Osteocyte (in vitro differentiated cells): ENCODE measurements around the gene ATP11C. TPM values are rescaled to one million over a fixed set of nuclear protein-coding genes. Genes with fewer than 3 reads are reported as not detected.

Source experiments
- DNase-seq: peaks from one replicate; pipeline ENCODE4 v3.0.0; 2021; ENCODE audit warnings: mixed read lengths; ENCODE audit not compliant: unreplicated experiment; ENCODE audit errors: extremely low spot score
- H3K27ac Mint-ChIP-seq: one replicate; pipeline ENCODE4 v1.8.0; 2021; ENCODE audit warnings: mild to moderate bottlenecking, mixed read lengths; ENCODE audit not compliant: unreplicated experiment
- H3K27me3 Mint-ChIP-seq: one replicate; pipeline ENCODE4 v1.8.0; 2021; ENCODE audit warnings: mixed read lengths; ENCODE audit not compliant: unreplicated experiment
- H3K36me3 Mint-ChIP-seq: one replicate; pipeline ENCODE4 v1.8.0; 2021; ENCODE audit warnings: mixed read lengths; ENCODE audit not compliant: unreplicated experiment
- H3K4me1 Mint-ChIP-seq: one replicate; pipeline ENCODE4 v1.8.0; 2021; ENCODE audit warnings: mixed read lengths; ENCODE audit not compliant: unreplicated experiment
- H3K4me3 Mint-ChIP-seq: one replicate; pipeline ENCODE4 v1.8.0; 2021; ENCODE audit warnings: mild to moderate bottlenecking, moderate library complexity, mixed read lengths; ENCODE audit not compliant: unreplicated experiment
- H3K9me3 Mint-ChIP-seq: one replicate; pipeline ENCODE4 v1.8.0; 2021; ENCODE audit warnings: mixed read lengths; ENCODE audit not compliant: unreplicated experiment
- total RNA-seq: library from RNA; stranded (reverse); gene quantifications from 2 replicates; pipeline ENCODE4 v1.2.1, GENCODE V29; 2021
- TF ChIP-seq, protein P1 (sequence below): fragments of 200-600 bp; sonication (generic); IDR thresholded peaks from 2 replicates; pipeline ENCODE4 v1.5.0; 2021; ENCODE audit warnings: antibody characterized with exemption, mild to moderate bottlenecking, moderate library complexity

Gene ATP11C
- total RNA-seq, 1 donor from 2014 or later, result 24.1 TPM

DNA sequence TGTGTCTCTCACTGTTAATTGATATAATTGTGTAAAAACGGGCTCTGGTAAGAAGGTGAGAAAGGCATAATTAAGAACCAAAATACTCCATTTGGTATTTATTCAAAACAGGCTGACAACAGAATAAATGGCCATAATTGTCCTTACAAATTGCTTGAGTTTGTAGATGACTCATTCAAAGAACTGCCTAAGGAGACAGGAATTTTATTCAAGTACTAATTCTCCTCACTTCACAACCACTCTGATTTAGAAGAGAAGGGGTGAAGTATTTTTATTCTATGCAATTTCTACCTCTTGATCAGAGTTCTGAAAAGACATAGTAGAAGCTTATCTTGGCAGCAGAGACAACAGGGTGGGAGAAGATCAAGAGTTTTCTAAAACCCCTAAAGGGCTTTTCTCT is 43.1 kb downstream of the ATP11C start:
- H3K27ac Mint-ChIP-seq, result no peak overlapping the region

DNA sequence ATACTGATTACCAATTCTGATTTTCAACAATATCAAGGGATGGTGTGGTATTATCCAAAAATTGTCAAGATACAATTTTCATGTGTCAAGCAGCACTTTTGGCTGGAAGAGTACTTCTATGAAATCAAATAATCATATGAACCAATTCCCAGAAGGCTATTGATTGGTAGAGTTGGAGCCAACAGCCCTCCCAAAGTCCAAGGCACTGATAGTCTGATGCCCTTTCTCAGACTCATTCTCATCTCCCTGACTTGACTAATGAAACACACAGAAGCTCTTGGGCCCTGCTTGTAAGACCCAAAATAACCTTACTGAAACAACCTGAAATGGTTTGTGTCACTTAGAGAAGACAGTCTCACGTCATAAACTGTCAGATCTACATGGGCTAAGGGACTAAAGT is 48.9 kb downstream of the ATP11C start:
- DNase-seq, result no peak
- H3K27me3 Mint-ChIP-seq, result no peaks in the 10 kb centered on the region
- H3K9me3 Mint-ChIP-seq, result peaks cover 10% of the 10 kb centered on the region
- H3K36me3 Mint-ChIP-seq, result peaks cover 2% of the 10 kb centered on the region
- TF ChIP-seq, protein P1, sequence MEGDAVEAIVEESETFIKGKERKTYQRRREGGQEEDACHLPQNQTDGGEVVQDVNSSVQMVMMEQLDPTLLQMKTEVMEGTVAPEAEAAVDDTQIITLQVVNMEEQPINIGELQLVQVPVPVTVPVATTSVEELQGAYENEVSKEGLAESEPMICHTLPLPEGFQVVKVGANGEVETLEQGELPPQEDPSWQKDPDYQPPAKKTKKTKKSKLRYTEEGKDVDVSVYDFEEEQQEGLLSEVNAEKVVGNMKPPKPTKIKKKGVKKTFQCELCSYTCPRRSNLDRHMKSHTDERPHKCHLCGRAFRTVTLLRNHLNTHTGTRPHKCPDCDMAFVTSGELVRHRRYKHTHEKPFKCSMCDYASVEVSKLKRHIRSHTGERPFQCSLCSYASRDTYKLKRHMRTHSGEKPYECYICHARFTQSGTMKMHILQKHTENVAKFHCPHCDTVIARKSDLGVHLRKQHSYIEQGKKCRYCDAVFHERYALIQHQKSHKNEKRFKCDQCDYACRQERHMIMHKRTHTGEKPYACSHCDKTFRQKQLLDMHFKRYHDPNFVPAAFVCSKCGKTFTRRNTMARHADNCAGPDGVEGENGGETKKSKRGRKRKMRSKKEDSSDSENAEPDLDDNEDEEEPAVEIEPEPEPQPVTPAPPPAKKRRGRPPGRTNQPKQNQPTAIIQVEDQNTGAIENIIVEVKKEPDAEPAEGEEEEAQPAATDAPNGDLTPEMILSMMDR, result no peak
- no peak overlapping the region for H3K4me3 Mint-ChIP-seq
- no peak overlapping the region for H3K27ac Mint-ChIP-seq
- peaks cover 33% of the 10 kb centered on the region for H3K4me1 Mint-ChIP-seq

More for the DNA sequence above, 43.1 kb downstream of the ATP11C start:
- no peaks in the 10 kb centered on the region for H3K36me3 Mint-ChIP-seq
- TF ChIP-seq, protein P1, result no peak
- H3K9me3 Mint-ChIP-seq, result no peaks in the 10 kb centered on the region
- H3K27me3 Mint-ChIP-seq, result no peaks in the 10 kb centered on the region
- H3K4me1 Mint-ChIP-seq, result peaks cover 16% of the 10 kb centered on the region
- DNase-seq, result no peak
- no peak overlapping the region for H3K4me3 Mint-ChIP-seq

DNA sequence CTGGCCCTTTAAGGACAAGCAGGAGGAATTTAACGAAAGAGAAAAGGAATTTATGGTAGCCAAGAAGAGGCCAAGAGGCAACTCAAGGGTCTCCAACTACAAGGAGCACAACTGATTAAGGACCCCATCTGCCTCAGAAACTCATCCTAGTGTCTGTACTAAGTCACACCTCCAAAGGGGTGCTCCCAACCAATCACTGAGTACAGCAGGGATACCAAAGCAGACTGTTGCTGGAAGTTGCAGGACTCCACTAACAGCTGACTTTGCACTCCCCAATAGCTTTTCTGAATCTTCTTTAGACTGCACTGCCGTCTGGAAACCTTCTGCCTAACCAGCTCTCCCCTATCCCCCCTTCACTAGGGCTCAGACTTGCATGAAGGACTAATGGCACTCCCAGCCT is 50.6 kb downstream of the ATP11C start:
- TF ChIP-seq, protein P1, result no peak
- no peak for DNase-seq
- Mint-ChIP-seq H3K4me1 (peaks cover 38% of the 10 kb centered on the region), H3K27ac (peak overlapping the region; percentile 81), H3K36me3 (peaks cover 2% of the 10 kb centered on the region), H3K9me3 (peaks cover 10% of the 10 kb centered on the region), H3K4me3 (no peak overlapping the region), H3K27me3 (no peaks in the 10 kb centered on the region)

DNA sequence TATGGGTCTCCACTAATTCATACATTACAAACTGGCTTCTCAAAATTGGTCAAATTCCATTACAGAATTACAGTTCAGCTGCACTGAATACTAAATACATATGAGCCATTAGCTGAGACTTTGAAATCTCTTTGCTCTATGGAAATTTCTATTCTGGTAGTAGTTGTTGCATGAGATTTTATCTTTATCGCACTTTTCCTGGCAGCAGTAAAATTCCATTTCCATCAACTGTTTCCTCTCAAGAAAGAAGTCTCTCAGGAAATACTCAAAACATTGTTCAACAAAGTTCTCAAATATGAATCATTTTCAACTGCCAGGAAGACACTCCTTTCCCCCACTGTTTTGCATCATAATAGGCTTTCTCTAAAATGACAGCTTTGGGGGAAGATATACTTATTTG is 51.3 kb downstream of the ATP11C start:
- H3K36me3 Mint-ChIP-seq, result peaks cover 2% of the 10 kb centered on the region
- H3K4me1 Mint-ChIP-seq, result peaks cover 40% of the 10 kb centered on the region
- no peak overlapping the region for H3K4me3 Mint-ChIP-seq
- DNase-seq, result no peak
- H3K27me3 Mint-ChIP-seq, result no peaks in the 10 kb centered on the region
- TF ChIP-seq, protein P1, result no peak
- H3K27ac Mint-ChIP-seq, result peak overlapping the region; percentile 81
- H3K9me3 Mint-ChIP-seq, result peaks cover 10% of the 10 kb centered on the region

DNA sequence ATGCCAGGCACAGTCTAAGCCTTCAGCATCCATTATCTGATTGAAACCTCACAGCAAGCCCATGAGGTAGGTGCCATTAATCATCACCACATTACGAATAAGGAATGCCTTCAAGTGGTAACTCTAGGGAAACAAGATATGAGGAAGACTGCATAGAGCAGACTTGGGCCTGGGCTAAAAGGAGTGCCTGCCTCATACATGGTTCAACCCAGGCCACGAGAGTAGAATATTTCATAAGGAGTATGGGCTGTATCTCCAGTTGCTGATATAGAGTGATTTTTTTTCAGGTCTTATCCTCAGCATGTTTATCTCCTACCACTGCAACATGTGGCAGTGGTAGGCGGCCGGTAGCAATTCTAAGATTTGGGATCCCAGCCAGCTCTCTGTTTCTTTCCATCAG is 51.7 kb downstream of the ATP11C start:
- no peak for DNase-seq

More for the DNA sequence above, 51.7 kb downstream of the ATP11C start:
- Mint-ChIP-seq H3K27ac (peak overlapping the region; percentile 81), H3K4me1 (peaks cover 42% of the 10 kb centered on the region), H3K27me3 (no peaks in the 10 kb centered on the region), H3K4me3 (no peak overlapping the region), H3K9me3 (peaks cover 10% of the 10 kb centered on the region), H3K36me3 (peaks cover 2% of the 10 kb centered on the region)
- TF ChIP-seq, protein P1, result no peak
